ENCODE measurements around the gene PHF21B.

- no peak for TF ChIP-seq CTCF (conservative IDR thresholded peaks at IDR 0.05)
- TF ChIP-seq ZFX (IDR thresholded peaks at IDR 0.05) = no peak
Measured at GRCh38 chr22:44855855-44856254, 153.9 kb downstream of the PHF21B start.
